Panc1 (cell line): ENCODE measurements around the gene ATM.

ENCODE experiments used
- POLR2AphosphoS5 ChIP-seq: IDR thresholded peaks from 2 replicates; pipeline ENCODE4 v1.6.1; 2012; ENCODE audit warnings: mild to moderate bottlenecking, low read depth, low read length, moderate library complexity
- REST ChIP-seq, 2 experiments: IDR thresholded peaks; 2 replicates each; pipeline ENCODE4 v1.6.1; 2011 to 2012; ENCODE audit warnings: low read depth in 2 of 2, control low read depth in 1 of 2, low read length in 1 of 2, mild to moderate bottlenecking in 1 of 2, moderate library complexity in 1 of 2; ENCODE audit not compliant: insufficient read depth in 1 of 2
- TCF7L2 ChIP-seq: IDR thresholded peaks from 2 replicates; pipeline ENCODE4 v1.6.1; 2011; ENCODE audit warnings: mild to moderate bottlenecking, low read depth, low read length, inconsistent platforms
- TF ChIP-seq, protein P1 (sequence below): fragments of 450-650 bp; IDR thresholded peaks from 2 replicates; pipeline ENCODE4 v1.5.1; 2017; ENCODE audit warnings: mild to moderate bottlenecking

- TF ChIP-seq, protein P1, sequence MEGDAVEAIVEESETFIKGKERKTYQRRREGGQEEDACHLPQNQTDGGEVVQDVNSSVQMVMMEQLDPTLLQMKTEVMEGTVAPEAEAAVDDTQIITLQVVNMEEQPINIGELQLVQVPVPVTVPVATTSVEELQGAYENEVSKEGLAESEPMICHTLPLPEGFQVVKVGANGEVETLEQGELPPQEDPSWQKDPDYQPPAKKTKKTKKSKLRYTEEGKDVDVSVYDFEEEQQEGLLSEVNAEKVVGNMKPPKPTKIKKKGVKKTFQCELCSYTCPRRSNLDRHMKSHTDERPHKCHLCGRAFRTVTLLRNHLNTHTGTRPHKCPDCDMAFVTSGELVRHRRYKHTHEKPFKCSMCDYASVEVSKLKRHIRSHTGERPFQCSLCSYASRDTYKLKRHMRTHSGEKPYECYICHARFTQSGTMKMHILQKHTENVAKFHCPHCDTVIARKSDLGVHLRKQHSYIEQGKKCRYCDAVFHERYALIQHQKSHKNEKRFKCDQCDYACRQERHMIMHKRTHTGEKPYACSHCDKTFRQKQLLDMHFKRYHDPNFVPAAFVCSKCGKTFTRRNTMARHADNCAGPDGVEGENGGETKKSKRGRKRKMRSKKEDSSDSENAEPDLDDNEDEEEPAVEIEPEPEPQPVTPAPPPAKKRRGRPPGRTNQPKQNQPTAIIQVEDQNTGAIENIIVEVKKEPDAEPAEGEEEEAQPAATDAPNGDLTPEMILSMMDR, result no peak
- TF ChIP-seq TCF7L2, result no peak
- no peak for TF ChIP-seq POLR2AphosphoS5
- no peak for TF ChIP-seq REST (IDR thresholded peaks at IDR 0.05; ENCODE audit: insufficient read depth in 1 of 2, low read depth in 2 of 2, low read length in 1 of 2)
These were observed 24.0 kb downstream of the ATM start for GRCh38 chr11:108246885-108247284.
